ENCODE data around the gene UNC119. TPM values are rescaled to one million over a fixed set of nuclear protein-coding genes. Genes with fewer than 3 reads are reported as not detected.

UNC119 gene
- total and polyA plus RNA-seq, 2 experiments from 2014 or later: 39.0 to 78.4 TPM

DNA sequence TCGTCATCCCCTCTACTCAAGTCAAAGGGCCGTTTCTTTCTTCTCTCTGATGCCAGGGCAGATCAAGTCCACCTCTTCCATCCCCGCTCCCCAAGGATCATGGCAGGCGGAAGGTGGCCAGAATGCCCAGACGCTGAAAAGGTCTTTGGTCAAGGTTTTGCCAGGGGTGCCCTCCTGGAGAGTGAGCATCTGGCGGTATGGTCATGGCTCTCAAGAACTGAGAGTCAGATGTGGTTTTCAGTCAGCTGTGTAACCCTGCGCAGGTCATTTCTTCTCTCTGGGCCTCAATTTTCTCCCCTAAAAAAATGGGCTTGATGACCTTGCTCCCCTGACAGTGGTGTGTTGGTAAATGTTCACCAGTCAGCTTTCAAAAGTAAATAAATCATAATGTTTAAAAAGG lies 33.8 kb downstream of the UNC119 start (continued):
- no peak for TF ChIP-seq ETS1 (IDR thresholded peaks at IDR 0.05)
- TF ChIP-seq EZH2phosphoT487 (IDR thresholded peaks at IDR 0.05; ENCODE audit: unreplicated experiment): no peak
- no peak for TF ChIP-seq EZH2 (IDR thresholded peaks at IDR 0.05; ENCODE audit: low read depth, unreplicated experiment)
- TF ChIP-seq CREB1 (CRISPR knock-in tag; IDR thresholded peaks at IDR 0.05; ENCODE audit: low read depth): no peak
- TF ChIP-seq CTCF (conservative IDR thresholded peaks at IDR 0.05; ENCODE audit: low read depth in 2 of 2): no peak
- TF ChIP-seq JUNB (IDR thresholded peaks at IDR 0.05; ENCODE audit: unreplicated experiment): no peak
- no peak for TF ChIP-seq POLR2AphosphoS5 (IDR thresholded peaks at IDR 0.05; ENCODE audit: low read depth)
- no peak for TF ChIP-seq STAT1 (IDR thresholded peaks at IDR 0.05; ENCODE audit: unreplicated experiment)
- TF ChIP-seq NANOG (IDR thresholded peaks at IDR 0.05; ENCODE audit: borderline replicate concordance): no peak
- TF ChIP-seq ZNF114 (CRISPR knock-in tag; IDR thresholded peaks at IDR 0.05): no peak

DNA sequence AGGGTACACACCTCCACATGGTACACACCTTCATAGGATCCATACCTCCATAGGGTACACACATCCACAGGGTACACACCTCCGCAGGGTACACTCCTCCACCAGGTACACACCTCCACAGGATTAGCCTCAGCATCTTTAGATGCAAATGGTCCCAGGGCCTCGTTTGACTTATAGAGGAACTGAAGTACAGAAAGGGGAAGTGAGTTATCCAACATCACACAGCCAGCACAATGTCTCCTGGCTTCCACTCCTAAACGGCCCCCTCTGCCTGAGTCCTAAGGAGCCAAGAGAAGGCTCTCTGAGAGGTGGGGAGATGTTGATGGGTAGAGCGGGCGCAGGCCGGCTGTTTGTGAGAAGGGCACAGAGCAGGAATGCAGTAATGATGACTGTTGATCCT lies 34.3 kb downstream of the UNC119 start:
- peaks cover 12% of the 10 kb centered on the region for H3K27me3 Mint-ChIP-seq (ENCODE audit: insufficient read depth, low read depth, poor library complexity)
- TF ChIP-seq EZH2 (IDR thresholded peaks at IDR 0.05; ENCODE audit: low read depth, unreplicated experiment) (no peak), CTCF (conservative IDR thresholded peaks at IDR 0.05; ENCODE audit: low read depth in 2 of 2) (no peak)
- TF ChIP-seq, protein P1, sequence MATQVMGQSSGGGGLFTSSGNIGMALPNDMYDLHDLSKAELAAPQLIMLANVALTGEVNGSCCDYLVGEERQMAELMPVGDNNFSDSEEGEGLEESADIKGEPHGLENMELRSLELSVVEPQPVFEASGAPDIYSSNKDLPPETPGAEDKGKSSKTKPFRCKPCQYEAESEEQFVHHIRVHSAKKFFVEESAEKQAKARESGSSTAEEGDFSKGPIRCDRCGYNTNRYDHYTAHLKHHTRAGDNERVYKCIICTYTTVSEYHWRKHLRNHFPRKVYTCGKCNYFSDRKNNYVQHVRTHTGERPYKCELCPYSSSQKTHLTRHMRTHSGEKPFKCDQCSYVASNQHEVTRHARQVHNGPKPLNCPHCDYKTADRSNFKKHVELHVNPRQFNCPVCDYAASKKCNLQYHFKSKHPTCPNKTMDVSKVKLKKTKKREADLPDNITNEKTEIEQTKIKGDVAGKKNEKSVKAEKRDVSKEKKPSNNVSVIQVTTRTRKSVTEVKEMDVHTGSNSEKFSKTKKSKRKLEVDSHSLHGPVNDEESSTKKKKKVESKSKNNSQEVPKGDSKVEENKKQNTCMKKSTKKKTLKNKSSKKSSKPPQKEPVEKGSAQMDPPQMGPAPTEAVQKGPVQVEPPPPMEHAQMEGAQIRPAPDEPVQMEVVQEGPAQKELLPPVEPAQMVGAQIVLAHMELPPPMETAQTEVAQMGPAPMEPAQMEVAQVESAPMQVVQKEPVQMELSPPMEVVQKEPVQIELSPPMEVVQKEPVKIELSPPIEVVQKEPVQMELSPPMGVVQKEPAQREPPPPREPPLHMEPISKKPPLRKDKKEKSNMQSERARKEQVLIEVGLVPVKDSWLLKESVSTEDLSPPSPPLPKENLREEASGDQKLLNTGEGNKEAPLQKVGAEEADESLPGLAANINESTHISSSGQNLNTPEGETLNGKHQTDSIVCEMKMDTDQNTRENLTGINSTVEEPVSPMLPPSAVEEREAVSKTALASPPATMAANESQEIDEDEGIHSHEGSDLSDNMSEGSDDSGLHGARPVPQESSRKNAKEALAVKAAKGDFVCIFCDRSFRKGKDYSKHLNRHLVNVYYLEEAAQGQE (IDR thresholded peaks at IDR 0.05; ENCODE audit: unreplicated experiment): no peak
- no peak overlapping the region for H3K4me2 ChIP-seq

More for the DNA sequence above, 34.3 kb downstream of the UNC119 start:
- Histone ChIP-seq H3K4me3 (no peak overlapping the region), H3K4me1 (ENCODE audit: insufficient read depth) (no peaks in the 10 kb centered on the region), H3K36me3 (ENCODE audit: insufficient read depth) (no peaks in the 10 kb centered on the region), H3K79me2 (replicated peaks; ENCODE audit: insufficient read depth) (no peaks in the 10 kb centered on the region), H3K9me2 (ENCODE audit: insufficient read depth) (no peaks in the 10 kb centered on the region), H2AFZ (no peak overlapping the region), H3K27me3 (ENCODE audit: insufficient read depth) (no peaks in the 10 kb centered on the region), H4K20me1 (replicated peaks; ENCODE audit: insufficient read depth) (no peaks in the 10 kb centered on the region), H3F3A (replicated peaks; ENCODE audit: low read depth) (no peaks in the 10 kb centered on the region), H3K27ac (ENCODE audit: low read depth) (no peak overlapping the region)
- no peaks in the 10 kb centered on the region for H3K36me3 Mint-ChIP-seq (ENCODE audit: low read depth)
- peaks cover 9% of the 10 kb centered on the region for H3K9me3 Mint-ChIP-seq
- peaks cover 3% of the 10 kb centered on the region; the same call in 2 of the 3 replicates for H3K4me1 Mint-ChIP-seq
- DNase-seq (ENCODE audit: low spot score) (no peak), ATAC-seq (no peak)
- H3K4me3 Mint-ChIP-seq: no peak overlapping the region
- H3K27ac Mint-ChIP-seq: no peak overlapping the region

All from GM23338 (cell line).